Thyroid gland (tissue), 4 donors: Measurements from ENCODE around the gene P4HA3.

Experiments used
- CTCF ChIP-seq, 6 experiments: fragments of 200-600 bp in 3 of 6; fragments of 450-650 bp in 3 of 6; sonication (generic) in 3 of 6; IDR thresholded peaks; one replicate each; pipeline ENCODE4 v1.5.1; 2016 to 2019; ENCODE audit warnings: antibody characterized with exemption in 6 of 6, mild to moderate bottlenecking in 2 of 6, inconsistent platforms in 1 of 6, moderate library complexity in 1 of 6
- POLR2A ChIP-seq, 2 donors: fragments of 450-650 bp; IDR thresholded peaks; one replicate each; pipeline ENCODE4 v1.6.1; 2017; ENCODE audit warnings: antibody characterized with exemption in 2 of 2, mild to moderate bottlenecking in 2 of 2, moderate library complexity in 1 of 2

DNA sequence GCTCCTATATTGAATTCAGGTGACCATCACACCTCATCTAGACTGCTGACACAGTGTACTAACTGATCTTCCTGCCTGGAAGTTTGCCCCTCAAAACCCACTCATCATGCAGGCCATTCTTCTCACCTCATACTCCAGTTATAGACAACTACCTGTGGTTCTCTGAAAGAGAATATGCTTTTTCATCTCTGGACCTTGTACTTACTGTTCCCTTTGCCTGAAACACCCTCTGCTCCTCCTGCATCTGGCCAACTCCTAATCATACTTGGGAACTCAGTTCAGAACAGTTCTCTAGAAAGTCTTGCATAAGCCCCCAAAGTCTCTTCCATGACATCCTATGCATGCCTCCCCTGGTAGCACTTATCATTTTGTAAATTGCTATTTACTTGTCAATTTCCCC is 28.2 kb upstream of the P4HA3 start:
- TF ChIP-seq CTCF (IDR thresholded peaks at IDR 0.05), result no peak
- TF ChIP-seq POLR2A (IDR thresholded peaks at IDR 0.05), result no peak
